Fibroblast of lung (primary cell): ENCODE measurements around the gene CEACAM18.

Experiments
- CTCF ChIP-seq, 2 donors: IDR thresholded peaks in 1 of 2; conservative IDR thresholded peaks in 1 of 2; 1 replicate in 1 of 2; 2 replicates in 1 of 2; pipeline ENCODE4 v1.5.1; 2011 to 2012; ENCODE audit warnings: low read length in 2 of 2, control low read depth in 1 of 2, inconsistent platforms in 1 of 2, low read depth in 1 of 2, mild to moderate bottlenecking in 1 of 2
- EZH2 ChIP-seq: IDR thresholded peaks from 2 replicates; pipeline ENCODE4 v1.5.1; 2012; ENCODE audit warnings: low read length, control low read depth, mild to moderate bottlenecking; ENCODE audit errors: missing control alignments

- no peak for TF ChIP-seq EZH2
- TF ChIP-seq CTCF (conservative IDR thresholded peaks at IDR 0.05 in 1 of 2, IDR thresholded peaks at IDR 0.05 in 1 of 2; ENCODE audit: low read depth in 1 of 2, low read length in 2 of 2), result no peak
Measured at GRCh38 chr19:51488491-51488890, 10.2 kb downstream of the CEACAM18 start.
